ENCODE data around the gene IL12RB2.

The IL12RB2 gene

DNA sequence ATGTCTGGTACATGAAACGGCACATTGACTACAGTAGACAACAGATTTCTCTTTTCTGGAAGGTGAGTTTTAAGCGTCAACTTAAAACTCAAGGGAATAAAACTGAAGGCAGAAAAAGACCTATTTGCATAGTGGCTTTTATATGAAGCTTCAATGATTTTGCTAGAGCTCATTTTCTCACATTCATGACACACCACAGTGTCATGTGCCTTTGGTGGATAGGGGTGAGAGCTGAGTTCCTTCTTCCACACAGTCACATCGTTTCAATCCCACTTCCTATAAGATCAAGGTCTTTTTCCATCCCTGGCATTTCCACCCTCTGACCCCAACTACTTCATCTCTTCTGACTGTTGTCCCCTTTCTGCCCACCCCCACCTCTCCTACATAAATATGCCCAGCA, 31.0 kb downstream of the IL12RB2 start:
- TF ChIP-seq CTCF (IDR thresholded peaks at IDR 0.05; ENCODE audit: low read depth, low read length) = no peak

DNA sequence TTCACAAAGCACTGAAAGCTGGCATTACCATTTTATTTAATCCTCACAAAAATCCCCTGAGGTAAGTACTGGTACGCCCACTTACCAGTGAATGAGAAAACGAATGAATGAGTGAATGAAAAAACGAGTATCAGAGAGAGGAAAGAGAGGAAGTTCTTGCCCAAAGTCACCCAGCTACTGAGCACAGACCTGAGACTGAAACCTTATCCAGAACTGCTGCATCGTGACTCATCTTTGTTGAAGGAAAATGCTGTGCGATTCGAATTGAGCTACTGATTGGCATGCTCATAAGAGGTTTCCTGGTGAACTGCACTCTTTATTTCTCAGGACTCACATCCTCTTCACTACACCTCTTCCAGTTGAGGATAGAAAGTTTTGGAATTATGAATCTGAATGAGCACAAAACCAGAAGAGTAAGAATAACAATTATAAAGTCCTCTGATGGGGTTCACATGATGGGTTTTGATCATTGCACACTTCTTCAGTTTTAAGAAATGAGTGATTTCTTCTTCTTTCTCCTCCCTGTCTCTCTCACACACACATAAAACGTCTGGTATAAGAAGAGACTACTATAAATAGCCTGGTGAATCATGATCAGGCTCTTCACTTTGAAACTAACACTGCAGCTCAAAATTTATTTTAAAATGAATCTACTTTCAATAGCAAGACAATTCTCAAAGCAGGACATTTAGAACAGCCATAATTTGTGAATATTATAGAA, 32.1 kb downstream of the IL12RB2 start:
- Histone ChIP-seq H3K9me3 (no peaks in the 10 kb centered on the region), H3K4me1 (no peaks in the 10 kb centered on the region), H3K4me3 (ENCODE audit: low read depth, low read length) (no peak overlapping the region), H3K36me3 (no peaks in the 10 kb centered on the region), H3K27me3 (no peaks in the 10 kb centered on the region)
- DNase-seq = no peak
- TF ChIP-seq CTCF (IDR thresholded peaks at IDR 0.05; ENCODE audit: low read depth, low read length) = no peak

More for the DNA sequence above, 31.0 kb downstream of the IL12RB2 start:
- Histone ChIP-seq H3K4me3 (ENCODE audit: low read depth, low read length) (no peak overlapping the region), H3K4me1 (no peaks in the 10 kb centered on the region), H3K36me3 (no peaks in the 10 kb centered on the region), H3K27me3 (no peaks in the 10 kb centered on the region), H3K9me3 (no peaks in the 10 kb centered on the region)
- DNase-seq = no peak

GRCh38 chr1:67342076-67342890, 34.6 kb downstream of the IL12RB2 start:
- no peak overlapping the region for H3K4me3 ChIP-seq (ENCODE audit: low read depth, low read length)
- TF ChIP-seq CTCF (IDR thresholded peaks at IDR 0.05; ENCODE audit: low read depth, low read length) = no peak
- no peak for DNase-seq
- H3K36me3 ChIP-seq = no peaks in the 10 kb centered on the region
- no peaks in the 10 kb centered on the region for H3K4me1 ChIP-seq
- H3K27me3 ChIP-seq = no peaks in the 10 kb centered on the region
- no peaks in the 10 kb centered on the region for H3K9me3 ChIP-seq

DNA sequence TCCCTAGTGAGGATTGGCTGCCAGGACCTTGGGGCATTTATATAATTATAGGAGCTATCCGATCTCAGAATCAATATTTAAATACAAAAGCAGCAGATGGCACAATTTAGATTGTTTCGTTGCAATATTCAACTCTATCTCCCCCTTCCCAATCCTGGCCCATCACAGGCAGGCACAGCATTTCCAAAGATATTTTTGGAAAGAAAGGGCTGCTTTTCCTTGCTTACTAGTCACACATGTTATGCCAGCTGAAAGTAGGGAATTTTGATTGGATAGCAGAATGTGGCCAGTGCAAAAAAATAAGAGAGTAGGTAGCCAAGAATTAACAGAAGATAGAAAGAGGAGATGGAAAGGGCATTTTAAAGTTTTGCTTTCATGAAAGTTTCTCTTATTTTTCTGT, 37.9 kb downstream of the IL12RB2 start:
- no peaks in the 10 kb centered on the region for H3K36me3 ChIP-seq
- TF ChIP-seq CTCF (IDR thresholded peaks at IDR 0.05; ENCODE audit: low read depth, low read length) = no peak

DNA sequence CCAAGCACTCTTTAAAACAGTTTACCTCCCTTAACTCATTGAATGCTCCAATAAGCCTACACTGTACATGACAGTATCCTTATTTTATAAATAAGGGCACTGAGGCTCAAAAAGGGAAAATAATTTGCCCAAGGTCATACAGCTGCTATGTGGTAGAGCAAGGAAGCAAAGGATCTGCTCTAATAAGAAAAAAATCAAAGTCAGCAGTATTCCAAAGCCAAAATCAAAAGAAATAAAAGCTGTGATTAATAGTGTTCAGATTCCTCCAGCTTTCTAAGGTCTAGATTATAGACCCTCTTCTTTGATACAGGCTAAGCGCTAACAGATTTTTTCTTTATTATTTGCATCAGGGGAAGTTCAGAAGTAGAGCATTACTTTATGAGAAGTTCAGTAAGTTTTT, 39.3 kb downstream of the IL12RB2 start:
- Histone ChIP-seq H3K9me3 (no peaks in the 10 kb centered on the region), H3K4me3 (ENCODE audit: low read depth, low read length) (no peak overlapping the region), H3K36me3 (no peaks in the 10 kb centered on the region), H3K27me3 (no peaks in the 10 kb centered on the region), H3K4me1 (no peaks in the 10 kb centered on the region)
- DNase-seq = no peak
- TF ChIP-seq CTCF (IDR thresholded peaks at IDR 0.05; ENCODE audit: low read depth, low read length) = no peak

More for the DNA sequence above, 37.9 kb downstream of the IL12RB2 start:
- DNase-seq = no peak
- Histone ChIP-seq H3K9me3 (no peaks in the 10 kb centered on the region), H3K4me3 (ENCODE audit: low read depth, low read length) (no peak overlapping the region), H3K4me1 (no peaks in the 10 kb centered on the region), H3K27me3 (no peaks in the 10 kb centered on the region)

Measured in BE2C (cell line).